ENCODE data around the gene TCF15.
"Not testable (repeated sequence)": the region's sequence is repeated elsewhere in the genome, so short reads cannot be mapped to it uniquely, and the experiment has no call there.

Gene TCF15

DNA sequence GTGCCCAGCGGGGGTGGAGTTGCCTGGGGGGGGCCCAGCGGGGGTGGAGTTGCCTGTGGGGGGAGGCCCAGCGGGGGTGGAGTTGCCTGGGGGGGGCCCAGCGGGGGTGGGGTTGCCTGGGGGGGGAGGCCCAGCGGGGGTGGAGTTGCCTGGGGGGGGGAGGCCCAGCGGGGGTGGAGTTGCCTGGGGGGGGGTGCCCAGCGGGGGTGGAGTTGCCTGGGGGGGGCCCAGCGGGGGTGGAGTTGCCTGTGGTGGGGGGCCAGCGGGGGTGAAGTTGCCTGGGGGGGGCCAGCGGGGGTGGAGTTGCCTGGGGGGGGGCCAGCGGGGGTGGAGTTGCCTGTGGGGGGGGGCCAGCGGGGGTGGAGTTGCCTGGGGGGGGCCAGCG, 31.9 kb upstream of the TCF15 start:
- not testable (repeated sequence) for FAIRE-seq

DNA sequence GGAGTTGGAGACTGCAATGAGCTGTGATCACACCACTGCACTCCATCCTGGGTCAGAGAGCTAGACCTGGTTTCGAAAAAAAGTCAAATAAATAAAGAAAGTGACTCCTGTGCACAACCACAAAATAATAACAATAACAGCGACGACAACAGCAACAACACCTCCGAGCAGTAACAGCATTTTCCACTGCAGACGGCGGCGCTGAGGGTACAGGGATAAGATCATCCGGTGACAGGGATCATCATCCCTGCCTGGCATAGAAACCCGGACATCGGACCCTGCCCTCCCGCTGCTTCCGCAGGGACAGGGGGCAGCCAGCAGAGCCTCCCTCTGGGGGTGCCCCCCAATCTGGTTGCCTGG, 31.4 kb upstream of the TCF15 start:
- no peak for FAIRE-seq

DNA sequence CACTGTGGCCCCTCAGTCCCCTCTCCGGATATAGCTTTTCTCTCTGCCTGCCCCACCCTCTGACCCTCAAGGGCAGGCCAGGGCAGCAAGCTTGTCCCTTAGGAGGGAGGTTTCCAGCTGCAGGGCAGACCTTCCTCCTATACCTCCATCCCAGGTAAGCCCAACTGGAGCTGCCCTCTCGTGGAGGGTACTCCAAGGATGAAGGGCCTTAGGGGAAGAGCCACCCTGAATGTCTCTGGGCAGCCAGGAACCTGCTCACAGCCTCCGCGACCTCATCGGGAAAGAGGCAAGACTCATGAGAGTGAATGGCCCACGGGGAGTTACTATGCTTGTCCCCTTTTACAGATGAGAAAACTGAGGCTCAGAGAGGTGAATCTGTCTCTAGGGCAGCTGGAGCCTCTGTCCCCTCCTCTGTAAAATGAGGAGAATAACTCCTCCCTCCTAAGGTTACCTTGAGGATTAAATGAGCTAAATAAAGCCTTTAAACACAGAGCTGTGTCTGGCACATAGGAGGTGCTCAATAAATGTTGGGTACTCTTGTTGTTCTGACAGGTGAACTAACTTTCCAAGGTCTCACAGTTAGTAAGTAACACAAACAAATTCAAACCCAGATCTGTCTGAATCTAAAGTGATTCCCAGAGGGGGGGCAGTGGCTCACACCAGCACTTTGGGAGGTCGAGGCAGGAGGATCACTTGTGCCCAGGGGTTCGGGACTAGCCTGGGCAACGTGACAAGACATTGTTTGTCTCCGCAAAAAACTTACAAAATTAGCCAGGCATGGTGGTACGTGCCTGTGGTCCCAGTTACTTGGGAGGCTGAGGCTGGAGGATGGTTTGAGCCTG, 30.8 kb upstream of the TCF15 start:
- no peak for FAIRE-seq

DNA sequence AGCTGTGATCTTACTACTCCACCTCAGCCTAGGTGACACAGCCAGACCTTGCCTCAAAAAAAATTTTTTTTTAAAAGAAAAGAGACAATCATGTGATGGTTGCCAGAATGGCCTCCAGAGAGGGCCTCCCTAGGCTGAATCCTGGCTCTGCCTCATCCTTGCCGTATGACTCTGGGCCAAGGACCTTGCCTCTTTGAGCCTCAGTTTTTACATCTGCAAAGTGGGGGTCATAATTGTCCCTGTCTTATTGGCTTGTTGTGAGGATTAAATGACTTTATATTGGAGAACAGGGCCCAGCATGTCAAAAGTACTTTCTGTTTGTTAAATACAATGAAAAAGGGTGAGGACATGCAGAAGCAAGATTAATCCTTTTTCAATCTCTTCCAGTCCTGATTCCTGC, 28.5 kb upstream of the TCF15 start:
- FAIRE-seq, result no peak

DNA sequence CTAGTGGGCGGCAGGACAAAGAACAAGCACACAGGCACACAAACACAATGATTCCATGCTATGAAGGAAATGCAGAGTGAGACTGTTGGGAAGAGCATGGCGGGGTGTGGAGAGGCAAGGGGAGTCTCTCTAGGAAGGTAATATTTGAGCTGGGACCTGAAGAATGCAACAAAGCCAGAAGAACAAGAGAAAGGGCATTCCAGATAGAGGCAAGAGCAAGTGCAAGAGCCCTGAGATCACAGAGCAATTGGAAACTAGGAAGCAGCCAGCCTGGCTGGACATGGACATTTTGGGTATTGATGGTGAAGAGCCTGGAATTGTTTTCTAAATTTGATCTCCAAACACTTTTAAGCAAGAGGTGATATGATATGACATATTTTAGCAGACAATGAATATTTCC, 27.4 kb upstream of the TCF15 start:
- no peak for FAIRE-seq

DNA sequence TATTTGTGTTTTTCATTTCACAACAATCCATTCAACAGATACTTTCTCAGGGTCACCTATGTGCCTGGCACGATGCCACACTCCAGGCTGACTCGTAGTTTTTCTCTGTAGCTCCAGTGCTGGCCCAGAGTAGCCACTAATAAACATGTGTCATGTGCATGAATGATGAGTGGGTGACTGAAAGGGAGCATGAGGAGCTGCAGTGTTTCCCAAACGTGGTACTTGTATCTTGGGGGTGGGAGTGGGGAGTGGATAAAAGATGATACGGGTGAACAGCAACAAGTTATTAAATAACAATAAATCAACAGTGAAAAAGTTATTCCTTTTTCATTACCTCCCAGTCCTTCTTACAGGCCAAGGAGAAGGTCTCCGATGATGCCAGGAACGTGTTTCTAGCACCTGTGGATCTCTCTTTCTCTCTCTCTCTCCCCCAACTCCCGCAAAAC, 25.8 kb upstream of the TCF15 start:
- no peak for FAIRE-seq

DNA sequence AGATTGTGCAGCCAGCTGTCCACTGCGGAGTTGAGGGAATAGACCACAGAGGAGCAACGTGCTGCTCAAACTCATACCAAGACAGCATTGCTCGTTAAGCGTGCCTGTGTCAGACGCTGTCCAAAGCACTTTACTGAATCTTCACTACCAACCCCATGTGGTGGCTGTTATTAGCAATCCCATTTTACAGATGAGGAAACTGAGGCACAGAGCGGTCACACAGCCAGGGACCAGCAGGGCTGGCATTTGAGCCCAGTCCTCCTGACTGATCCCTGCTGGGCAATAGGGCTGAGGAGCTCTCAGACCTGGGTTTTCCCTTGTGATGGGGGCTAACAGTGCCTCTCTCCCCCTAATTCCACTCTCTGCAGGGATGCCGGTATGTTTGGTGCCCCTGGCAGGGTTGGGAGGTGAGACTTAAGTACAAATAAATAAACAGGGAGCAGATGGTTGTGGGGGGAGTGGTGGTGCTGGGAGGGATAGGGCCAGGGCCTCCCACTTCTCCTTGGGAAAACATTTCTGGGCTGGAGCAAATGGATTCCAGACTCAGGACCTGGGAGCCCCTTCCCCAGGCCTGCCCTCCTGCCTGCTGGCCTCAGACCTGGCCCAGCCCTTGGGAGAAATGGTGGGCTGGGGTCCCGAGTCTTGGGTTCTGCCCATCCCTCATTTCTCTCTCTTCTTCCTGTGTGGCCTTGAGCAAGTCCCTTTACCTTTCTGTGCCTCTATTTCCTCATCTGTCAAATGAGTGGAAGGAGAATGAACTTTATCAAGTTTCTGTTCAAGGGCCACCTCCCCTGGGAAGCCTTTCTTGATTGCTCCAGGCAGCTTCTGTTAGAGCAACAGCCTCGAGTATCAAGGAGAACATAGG, 25.2 kb upstream of the TCF15 start:
- no peak for FAIRE-seq

DNA sequence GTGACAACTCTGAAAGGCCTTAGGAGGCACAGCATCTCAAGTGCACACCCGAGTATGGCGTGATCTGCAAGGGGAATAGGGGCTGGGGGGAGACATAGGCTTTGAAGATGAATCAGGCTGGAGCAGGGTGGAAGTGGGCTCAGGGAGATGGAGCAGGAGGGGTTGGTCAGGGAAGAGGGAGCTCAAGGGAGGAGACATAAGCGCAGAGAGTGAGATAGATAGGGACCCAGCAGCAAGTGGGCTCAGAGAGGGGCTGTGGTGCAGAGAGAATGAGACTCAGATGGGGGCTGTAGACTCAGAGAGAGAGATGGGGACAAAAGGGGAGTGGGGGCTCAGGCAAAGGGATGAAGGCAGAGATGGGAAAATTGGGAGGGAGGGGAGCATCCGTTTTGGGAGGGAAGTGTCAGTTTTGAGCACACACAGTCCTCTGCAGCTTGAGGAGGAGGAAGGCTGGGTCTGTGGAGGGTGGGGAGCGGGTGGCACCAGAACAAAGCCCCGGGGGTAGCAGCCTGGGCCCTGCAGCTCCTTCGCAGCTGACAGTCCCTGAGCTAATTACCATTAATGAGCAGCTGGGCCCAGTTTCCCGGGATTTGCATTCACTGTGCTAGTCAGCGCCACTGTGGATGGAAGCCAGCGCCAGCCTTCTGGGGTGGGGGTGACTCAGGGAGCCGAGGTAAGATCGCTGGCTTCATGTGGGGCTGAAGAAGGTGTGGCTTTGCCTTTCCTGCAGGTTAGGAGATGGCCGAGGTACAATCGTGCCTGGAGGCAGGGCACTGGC, 24.2 kb upstream of the TCF15 start:
- no peak for FAIRE-seq

DNA sequence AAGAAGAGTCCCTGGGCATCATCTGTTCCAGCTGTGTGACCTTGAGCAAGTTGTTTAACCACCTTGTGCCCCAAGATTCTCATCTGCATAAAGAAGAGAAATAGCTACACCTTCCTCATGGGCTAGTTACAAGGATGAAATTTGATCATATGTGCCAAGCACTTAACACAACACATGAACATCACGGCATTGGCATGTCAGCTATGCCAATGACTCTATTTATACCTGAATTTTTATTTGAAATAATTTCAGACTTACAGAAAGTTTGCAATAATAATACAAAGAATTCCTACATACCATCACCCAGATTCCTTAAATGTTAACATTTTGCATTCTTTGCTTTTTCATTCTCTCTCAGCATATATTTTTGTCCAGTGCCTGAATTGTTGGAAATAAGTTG, 21.0 kb upstream of the TCF15 start:
- FAIRE-seq, result no peak

DNA sequence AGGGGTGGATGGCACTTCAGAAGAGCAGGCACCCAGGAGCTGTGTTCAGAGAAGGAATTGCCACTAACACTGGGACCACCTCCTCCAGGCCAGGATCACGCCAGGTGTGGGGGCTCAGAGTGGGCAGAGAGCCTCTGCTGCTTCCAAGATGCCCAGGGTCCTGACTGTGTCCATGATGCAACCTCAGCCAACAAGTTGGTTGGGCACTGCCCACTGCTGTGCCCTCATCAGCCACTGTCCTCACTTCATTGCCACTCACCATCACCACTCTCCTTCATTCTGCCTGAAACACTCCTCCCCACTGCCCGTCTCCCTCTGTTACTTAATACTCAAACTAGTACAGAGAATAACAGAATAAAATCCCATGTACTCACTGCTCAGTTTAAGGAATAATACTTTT, 16.5 kb upstream of the TCF15 start:
- no peak for FAIRE-seq

DNA sequence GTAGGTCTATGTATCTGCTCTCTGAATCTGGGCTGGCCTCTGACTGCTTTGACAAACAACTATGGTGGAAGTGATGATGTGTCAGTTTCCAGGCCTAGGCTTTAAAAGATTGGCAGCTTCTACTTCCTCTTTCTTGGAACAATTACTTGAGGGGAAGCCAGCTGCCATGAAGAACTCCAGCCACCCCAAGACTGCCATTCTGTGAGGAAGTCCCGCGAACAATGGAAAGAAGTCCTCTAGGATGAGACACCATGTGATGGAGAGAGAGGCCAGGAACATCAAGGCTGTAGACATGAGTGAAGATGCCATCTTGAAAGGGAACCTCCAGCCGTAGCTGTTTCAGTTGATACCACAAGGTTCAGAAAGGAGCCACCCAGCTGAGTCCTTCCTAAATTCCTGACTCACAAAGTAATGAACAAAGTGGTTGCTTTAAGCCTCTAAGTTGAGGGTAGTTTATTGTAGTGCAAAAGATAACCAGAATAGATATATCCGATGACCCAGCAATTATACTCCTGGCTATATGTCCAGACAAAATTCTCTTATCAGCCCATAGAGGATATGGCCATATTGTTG, 15.3 kb upstream of the TCF15 start:
- no peak for FAIRE-seq

DNA sequence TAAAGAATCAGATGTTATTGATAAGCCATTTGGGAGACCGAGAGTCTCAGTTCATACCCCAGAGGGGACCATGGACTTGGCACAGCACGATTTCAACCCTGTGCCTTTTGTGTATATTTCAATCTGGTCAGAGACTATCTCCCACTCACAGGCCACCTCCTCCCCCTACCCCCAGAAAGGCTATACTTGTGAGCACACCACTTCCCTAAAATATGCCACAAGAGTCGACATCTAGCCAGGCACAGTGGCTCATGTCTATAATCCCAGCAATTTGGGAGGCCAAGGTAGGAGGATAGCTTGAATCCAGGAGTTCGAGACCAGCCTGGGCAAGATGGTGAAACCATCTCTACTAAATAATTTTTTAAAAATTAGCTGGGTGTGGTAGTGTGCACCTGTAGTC, 13.6 kb upstream of the TCF15 start:
- FAIRE-seq, result no peak

DNA sequence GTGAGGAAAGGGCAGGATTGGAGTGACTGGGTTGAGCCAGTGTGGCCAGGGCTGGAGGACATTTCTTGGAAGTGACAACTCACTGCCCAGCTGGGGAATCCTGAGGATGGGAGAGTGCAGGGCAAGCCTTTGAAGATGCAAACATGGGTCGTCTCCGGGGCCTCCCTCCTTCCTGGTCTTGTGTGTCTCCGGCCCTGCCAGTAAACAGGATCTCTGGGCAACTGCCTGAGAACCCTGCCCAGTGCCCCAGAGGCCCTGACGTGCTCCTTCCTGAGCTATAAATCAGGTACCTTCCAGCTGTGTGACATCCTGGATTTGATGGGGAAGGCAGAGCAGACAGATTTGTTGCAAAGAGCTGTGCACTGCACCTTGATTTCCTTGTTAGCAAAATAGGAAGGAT, 12.9 kb upstream of the TCF15 start:
- no peak for FAIRE-seq

DNA sequence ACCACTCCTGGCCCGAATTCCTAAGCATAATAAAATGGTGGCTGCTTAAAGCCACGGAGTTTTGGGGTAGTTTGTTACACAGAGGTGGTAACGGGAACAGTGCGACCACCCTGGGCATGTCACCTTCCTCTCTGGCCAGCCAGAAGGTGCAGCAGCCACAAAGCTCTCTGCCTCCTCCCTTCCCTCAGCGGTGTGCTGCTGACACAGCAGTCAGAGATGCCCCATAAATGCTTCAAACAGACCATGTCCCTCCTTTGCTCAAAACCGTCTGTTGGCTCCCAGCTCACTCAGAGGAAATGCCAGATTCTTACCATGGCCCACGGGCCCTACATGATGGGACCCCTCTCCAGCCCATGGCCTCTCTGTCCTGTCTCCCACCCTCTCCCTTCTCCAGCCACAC, 12.1 kb upstream of the TCF15 start:
- no peak for FAIRE-seq

DNA sequence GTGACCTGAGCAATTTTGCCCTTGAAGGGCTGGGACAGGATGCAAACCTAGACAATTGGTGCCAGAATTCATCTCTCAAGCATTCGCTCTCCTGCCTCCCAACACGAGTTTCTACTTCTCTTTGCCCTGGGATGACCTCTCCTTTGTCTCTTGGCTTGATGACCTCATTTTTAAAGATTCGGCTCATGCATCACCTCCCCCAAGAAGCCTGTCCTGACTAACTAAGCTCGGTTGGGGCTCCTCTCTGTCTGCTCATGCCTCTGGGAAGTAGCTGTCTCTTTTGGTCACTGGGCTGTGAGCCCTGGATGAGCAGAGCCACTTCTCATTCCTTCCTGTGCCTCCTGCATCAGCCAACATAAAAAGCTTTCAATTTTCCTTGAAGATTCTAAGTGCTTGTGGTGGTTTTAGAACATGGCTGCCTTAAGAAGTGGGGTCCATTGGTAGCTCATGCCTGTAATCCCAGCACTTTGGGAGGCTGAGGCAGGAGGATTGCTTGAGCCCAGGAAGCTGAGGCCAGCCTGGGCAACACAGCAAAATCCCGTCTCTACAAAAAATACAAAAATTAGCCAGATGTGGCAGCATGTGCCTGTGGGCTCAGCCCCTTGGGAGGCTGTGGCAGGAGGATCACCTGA, 11.1 kb upstream of the TCF15 start:
- FAIRE-seq, result no peak

DNA sequence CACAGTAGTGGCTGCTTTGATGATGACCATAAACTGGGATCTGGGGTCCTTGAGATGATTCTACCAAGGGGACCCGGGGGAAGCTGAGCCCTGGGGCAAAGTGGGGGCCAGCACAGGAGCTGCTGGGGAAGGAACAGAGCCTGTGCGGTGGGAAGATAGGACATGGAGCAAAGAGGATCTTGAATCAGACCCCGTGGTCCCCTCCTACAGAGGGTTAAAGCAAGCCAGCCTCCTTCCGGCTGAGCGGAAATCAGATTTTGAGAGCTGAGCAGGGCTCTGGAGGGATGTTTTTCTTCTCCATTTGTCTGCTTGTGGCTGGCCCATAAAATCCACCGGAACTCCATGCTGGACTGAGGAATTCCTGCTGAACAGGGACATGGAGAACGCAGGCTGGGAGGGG, 10.1 kb upstream of the TCF15 start:
- no peak for FAIRE-seq

DNA sequence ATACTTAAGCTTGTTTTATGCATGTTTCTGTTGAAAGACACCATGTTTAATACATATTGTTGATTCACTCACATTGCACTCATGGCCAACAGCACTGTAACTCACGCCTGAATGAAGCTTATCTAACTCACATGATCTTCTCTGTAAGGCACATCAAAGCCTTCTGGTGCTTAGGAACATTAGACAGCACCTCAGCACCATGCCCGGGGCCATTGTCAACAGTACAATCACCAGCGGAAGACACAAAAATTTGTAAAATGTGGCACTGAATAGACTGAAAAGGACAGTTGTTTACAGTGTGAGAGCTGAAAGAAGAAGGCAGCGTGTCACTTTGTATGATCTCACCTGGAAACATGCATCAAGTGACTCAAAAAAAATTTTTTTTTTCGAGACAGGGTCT, 8.9 kb upstream of the TCF15 start:
- no peak for FAIRE-seq

DNA sequence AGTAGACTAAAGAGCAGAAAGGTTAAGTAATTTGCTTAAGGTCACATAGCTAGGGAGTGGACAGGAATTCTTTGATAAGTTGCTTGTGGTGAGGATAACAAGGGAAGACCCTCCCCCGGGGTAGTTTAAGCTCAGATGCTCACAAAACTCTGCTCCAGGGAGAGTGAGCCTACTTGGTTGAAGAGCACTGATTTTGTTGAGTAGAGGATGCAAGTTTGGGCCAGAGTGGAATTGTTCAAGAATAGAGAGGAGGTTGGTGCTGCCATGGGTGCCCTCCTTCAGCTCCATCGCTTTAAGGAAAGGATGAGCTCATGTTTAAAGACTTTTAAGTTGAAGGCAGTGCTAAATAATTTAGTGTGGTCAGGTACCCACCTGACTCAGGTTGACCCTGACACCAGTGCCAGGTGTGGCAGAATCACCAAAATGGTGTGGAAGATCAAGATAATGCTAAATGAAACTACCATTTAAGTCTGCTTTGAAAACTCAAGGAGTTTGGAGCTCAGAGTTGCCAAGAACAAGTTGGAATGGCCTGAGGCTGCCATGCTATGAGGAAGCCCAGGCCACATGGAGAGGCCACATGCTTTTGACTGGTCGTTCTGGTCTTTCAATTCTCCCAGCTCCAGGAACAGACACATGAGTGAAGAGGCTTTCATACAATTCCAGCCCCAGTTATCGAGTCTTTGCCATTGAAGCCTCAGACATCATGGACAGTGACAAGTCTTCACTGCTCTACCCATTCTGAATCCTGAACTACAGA, 8.0 kb upstream of the TCF15 start:
- no peak for FAIRE-seq

DNA sequence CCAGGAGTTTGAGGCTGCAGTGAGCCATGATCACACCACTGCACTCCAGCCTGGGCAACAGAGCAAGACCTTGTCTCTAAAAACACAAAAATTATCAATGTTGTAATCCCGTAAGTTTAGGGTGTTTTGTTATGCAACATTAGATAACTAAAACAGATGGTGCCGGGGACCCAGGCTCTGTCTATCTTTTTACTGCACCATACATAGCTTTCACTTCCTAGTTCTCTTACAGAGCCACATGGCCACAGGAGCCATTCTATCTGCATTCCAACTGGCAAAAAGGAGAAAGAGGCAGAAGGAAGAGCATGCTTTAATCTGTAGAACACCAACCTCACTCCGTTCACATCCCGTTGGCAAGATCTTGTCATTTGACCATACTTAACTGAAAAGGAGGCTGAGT, 5.4 kb upstream of the TCF15 start:
- FAIRE-seq, result no peak

DNA sequence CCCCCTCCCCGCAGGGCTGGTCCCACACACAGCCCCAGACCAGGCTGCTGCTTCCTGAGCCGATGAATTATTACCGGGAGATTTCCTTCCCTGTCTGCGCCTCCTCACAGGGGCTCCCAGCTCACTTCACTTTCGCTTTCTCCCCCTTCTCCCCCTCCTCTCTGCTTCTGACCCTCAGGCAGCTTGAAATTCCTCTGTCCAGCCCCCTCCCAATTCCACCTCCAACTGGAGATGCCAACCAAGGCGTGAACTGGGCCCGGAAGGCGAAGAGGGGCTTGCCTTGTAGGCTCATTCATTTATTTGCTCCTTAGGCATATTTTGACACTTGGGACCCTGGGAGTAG, 1.7 kb upstream of the TCF15 start:
- no peak for FAIRE-seq

DNA sequence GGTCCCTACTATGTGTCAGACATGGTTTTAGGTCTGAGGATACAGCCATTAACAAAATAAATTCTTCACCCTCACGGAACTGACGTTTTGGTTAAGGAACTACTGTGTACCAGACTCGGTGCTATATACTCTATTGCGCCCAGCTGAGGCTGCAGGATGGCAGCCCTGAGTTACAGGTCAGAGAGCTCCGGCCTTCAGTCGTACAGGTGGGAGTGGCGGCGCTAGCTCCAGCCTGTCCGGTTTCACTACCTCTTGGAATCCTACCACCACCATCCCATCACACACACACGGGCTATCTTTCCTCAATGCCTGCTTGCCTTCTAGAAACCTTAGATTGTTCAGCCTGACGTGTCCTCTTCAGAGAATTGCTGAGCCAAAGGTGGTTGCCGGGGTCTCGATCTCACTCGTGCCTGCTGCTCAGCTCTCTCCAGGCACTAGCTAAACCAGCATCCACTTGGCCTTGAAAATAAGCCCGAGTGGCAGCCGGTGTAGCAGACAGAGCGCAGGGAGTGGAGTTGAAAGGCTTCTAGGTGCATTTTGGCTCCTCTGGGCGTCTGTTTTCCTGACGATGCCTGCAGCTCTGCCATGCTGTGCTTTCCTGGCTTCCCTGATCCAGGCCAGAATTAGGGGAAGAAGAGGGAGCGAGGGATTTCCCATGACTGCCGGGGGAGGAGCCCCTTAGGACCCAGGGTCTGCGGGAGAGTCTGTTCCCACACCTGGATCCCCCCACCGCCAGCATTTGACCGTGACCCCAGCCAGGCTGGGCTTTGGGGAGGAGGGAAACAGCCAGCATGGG, 1.1 kb upstream of the TCF15 start:
- no peak for FAIRE-seq
